GM12878 (cell line): ENCODE measurements around the gene ZMYND19. TPM values are rescaled to one million over a fixed set of nuclear protein-coding genes. Genes with fewer than 3 reads are reported as not detected.
A peak's percentile ranks its signal among the peaks of the same experiment; 100 is the strongest.

Experiments used
- EP300 ChIP-seq, 2 experiments: fragments of 150-350 bp in 1 of 2; IDR thresholded peaks; 2 replicates each; pipeline ENCODE4 v1.6.1; 2011 to 2012; ENCODE audit warnings: low read depth in 2 of 2, low read length in 2 of 2, borderline replicate concordance in 1 of 2, improper control_type of control experiment in 1 of 2, inconsistent platforms in 1 of 2; ENCODE audit not compliant: control insufficient read depth in 1 of 2
- HDAC2 ChIP-seq: fragments of 200-600 bp; sonication (generic); IDR thresholded peaks from 2 replicates; pipeline ENCODE4 v1.6.1; 2017
- IKZF1 ChIP-seq: fragments of 450-650 bp; conservative IDR thresholded peaks from 2 replicates; pipeline ENCODE4 v1.6.1; 2017; ENCODE audit warnings: antibody characterized with exemption, mild to moderate bottlenecking
- IRF3 ChIP-seq: fragments of 450-650 bp; IDR thresholded peaks from 2 replicates; pipeline ENCODE4 v1.6.1; 2014; ENCODE audit warnings: mild to moderate bottlenecking
- IRF4 ChIP-seq: IDR thresholded peaks from 2 replicates; pipeline ENCODE4 v1.6.1; 2011; ENCODE audit warnings: low read depth, low read length
- KDM1A ChIP-seq: fragments of 200-600 bp; sonication (generic); IDR thresholded peaks from 2 replicates; pipeline ENCODE4 v1.6.1; 2016; ENCODE audit warnings: borderline replicate concordance
- MAX ChIP-seq: IDR thresholded peaks from 2 replicates; pipeline ENCODE4 v1.6.1; 2012; ENCODE audit warnings: low read depth, low read length, improper control_type of control experiment
- NFYA ChIP-seq: IDR thresholded peaks from 2 replicates; pipeline ENCODE4 v1.6.1; 2011; ENCODE audit warnings: low read depth, mild to moderate bottlenecking, low read length, improper control_type of control experiment, borderline replicate concordance
- NR2C2 ChIP-seq: IDR thresholded peaks from 2 replicates; pipeline ENCODE4 v1.6.1; 2011; ENCODE audit warnings: borderline replicate concordance, low read depth; ENCODE audit not compliant: control insufficient read depth, insufficient read length
- POLR2AphosphoS2 ChIP-seq: IDR thresholded peaks from 2 replicates; pipeline ENCODE4 v1.6.1; 2011; ENCODE audit warnings: low read depth, mild to moderate bottlenecking, low read length, improper control_type of control experiment, moderate library complexity
- PRDM15 ChIP-seq: fragments of 450-650 bp; formaldehyde crosslinking; IDR thresholded peaks from 2 replicates; pipeline ENCODE4 v1.4.0; 2020; ENCODE audit warnings: mild to moderate bottlenecking, moderate library complexity
- RELB ChIP-seq: fragments of 450-650 bp; IDR thresholded peaks from 2 replicates; pipeline ENCODE4 v1.6.1; 2017; ENCODE audit warnings: low read depth, mild to moderate bottlenecking, moderate library complexity
- SIN3A ChIP-seq: IDR thresholded peaks from 2 replicates; pipeline ENCODE4 v1.6.1; 2012; ENCODE audit warnings: low read depth, low read length, improper control_type of control experiment
- SIX5 ChIP-seq: IDR thresholded peaks from 2 replicates; pipeline ENCODE4 v1.6.1; 2011; ENCODE audit warnings: mild to moderate bottlenecking, low read depth, low read length, moderate library complexity; ENCODE audit not compliant: severe bottlenecking
- SMAD5 ChIP-seq: IDR thresholded peaks from 2 replicates; pipeline ENCODE4 v1.6.1; 2016; ENCODE audit warnings: antibody characterized with exemption, low read depth
- STAT1 ChIP-seq: fragments of 450-650 bp; conservative IDR thresholded peaks from 2 replicates; pipeline ENCODE4 v1.6.1; 2014; ENCODE audit warnings: antibody characterized with exemption, mild to moderate bottlenecking
- YY1 ChIP-seq: IDR thresholded peaks from 2 replicates; pipeline ENCODE4 v1.6.1; 2011; ENCODE audit warnings: low read depth, mild to moderate bottlenecking, low read length
- ZNF687 ChIP-seq: fragments of 450-650 bp; IDR thresholded peaks from 2 replicates; pipeline ENCODE4 v1.6.1; 2017; ENCODE audit warnings: mild to moderate bottlenecking, moderate library complexity
- polyA plus RNA-seq, 11 experiments: library from polyadenylated mRNA; depleted of rRNA in 4 of 11; unstranded in 6 of 11; stranded (reverse) in 5 of 11; fragments of >200 nt; fragmentation: Nextera tagmentation in 4 of 11; fragmentation: Illumina TruSeq in 1 of 11; extraction: Ambion mirVana in 4 of 11; extraction: Trizol in 1 of 11; gene quantifications; 1 replicate in 1 of 11; 2 replicates in 10 of 11; pipeline versions ENCODE4 v1.2.1 to v1.2.3, GENCODE V29; 2011 to 2016; ENCODE audit warnings: inconsistent platforms in 2 of 11, missing spikeins in 2 of 11, low read depth in 1 of 11
- total RNA-seq, 4 experiments: library from RNA; depleted of rRNA in 3 of 4; stranded (reverse); fragments of >200 nt in 3 of 4; fragmentation: Illumina TruSeq in 1 of 4; extraction: Trizol in 1 of 4; gene quantifications; 2 replicates each; pipeline versions ENCODE4 v1.2.1 to v1.2.3, GENCODE V29; 2013 to 2021

ZMYND19 gene
- total and polyA plus RNA-seq, 10 of the 15 experiments (the other 5 are each of a cell fraction or from before 2014, with no cell fraction given) = 0.84 to 54.8 (median 20.1) TPM

- no peak for TF ChIP-seq IRF3
- TF ChIP-seq SIX5 = no peak
- TF ChIP-seq EP300 (IDR thresholded peaks at IDR 0.05; ENCODE audit: borderline replicate concordance in 1 of 2, control insufficient read depth in 1 of 2, low read depth in 2 of 2, low read length in 2 of 2) = no peak
- TF ChIP-seq KDM1A = no peak
- TF ChIP-seq YY1 = no peak
- no peak for TF ChIP-seq POLR2AphosphoS2
- TF ChIP-seq PRDM15 (CRISPR knock-in tag) = no peak
- TF ChIP-seq STAT1 = no peak
- TF ChIP-seq SMAD5 = no peak
- no peak for TF ChIP-seq RELB
- no peak for TF ChIP-seq HDAC2
- 0 out of 2 replicates have a peak, but pooled peaks have one; percentile 18 for TF ChIP-seq MAX
- no peak for TF ChIP-seq IRF4
- no peak for TF ChIP-seq NFYA
- no peak for TF ChIP-seq ZNF687
- TF ChIP-seq SIN3A = peak; percentile 70; the same call in 1 of the 2 replicates
- peak; percentile 61; the same call in 1 of the 2 replicates for TF ChIP-seq IKZF1
- TF ChIP-seq NR2C2 = no peak
Observed at GRCh38 chr9:137590469-137591383, at the start of gene ZMYND19 (continued).
